B cell (primary cell): ENCODE measurements around the gene MAP1S. TPM values are rescaled to one million over a fixed set of nuclear protein-coding genes. Genes with fewer than 3 reads are reported as not detected.

Experiments used
- ATAC-seq: fragments of 200-7000 bp; cut with Tn5 transposase; one replicate; pipeline ENCODE4 v1.10.0; 2021; ENCODE audit warnings: low read depth, mild to moderate bottlenecking, moderate number of reproducible peaks, moderate library complexity
- CTCF ChIA-PET: fragments of 350-600 bp; sonication (Branson Sonifier 250); formaldehyde crosslinking; loops from one replicate; lab custom pipeline; 2021; ENCODE audit warnings: antibody characterized with exemption, inconsistent platforms; lab: Charles Lee
- POLR2A ChIA-PET: fragments of 350-600 bp; sonication (Branson Sonifier 250); formaldehyde crosslinking; loops from one replicate; lab custom pipeline; 2021; ENCODE audit warnings: antibody characterized with exemption; lab: Charles Lee
- DNase-seq: peaks from one replicate; pipeline ENCODE4 v3.0.0; 2013
- H2AFZ ChIP-seq: 2 replicates; pipeline ENCODE4 v1.6.1; 2012; ENCODE audit warnings: mild to moderate bottlenecking, low read depth, low read length; ENCODE audit not compliant: insufficient read depth, poor library complexity, severe bottlenecking
- H3K27ac ChIP-seq, 2 donors: 1 replicate in 1 of 2; 2 replicates in 1 of 2; pipeline ENCODE4 v1.5.1; 2012 to 2013; ENCODE audit warnings: low read length in 2 of 2, mild to moderate bottlenecking in 2 of 2, moderate library complexity in 1 of 2
- H3K27me3 ChIP-seq, 4 experiments: fragments of 200-600 bp in 1 of 4; sonication (generic) in 1 of 4; replicated peaks in 1 of 4; 1 replicate in 2 of 4; 2 replicates in 2 of 4; pipeline versions ENCODE4 v1.6.1 to v1.7.0; 2013 to 2016; ENCODE audit warnings: low read length in 3 of 4, mild to moderate bottlenecking in 2 of 4, mixed read lengths in 1 of 4, moderate library complexity in 1 of 4; ENCODE audit not compliant: insufficient read depth in 4 of 4, control insufficient read depth in 3 of 4; ENCODE audit errors: control extremely low read depth in 1 of 4
- H3K36me3 ChIP-seq, 2 experiments: replicated peaks in 1 of 2; 1 replicate in 1 of 2; 2 replicates in 1 of 2; pipeline versions ENCODE4 v1.6.1 to v1.7.1; 2013; ENCODE audit warnings: low read length in 1 of 2; ENCODE audit not compliant: insufficient read depth in 2 of 2, control insufficient read depth in 1 of 2; ENCODE audit errors: control extremely low read depth in 1 of 2, extremely low read depth in 1 of 2
- H3K4me1 ChIP-seq, 2 donors: fragments of 200-600 bp in 1 of 2; sonication (generic) in 1 of 2; 1 replicate in 1 of 2; 2 replicates in 1 of 2; pipeline versions ENCODE4 v1.5.1 to v1.6.1; 2013 to 2017; ENCODE audit warnings: low read length in 2 of 2; ENCODE audit not compliant: control insufficient read depth in 2 of 2, insufficient read depth in 2 of 2
- H3K4me2 ChIP-seq: replicated peaks from 2 replicates; pipeline ENCODE3; 2012; ENCODE audit warnings: mild to moderate bottlenecking, low read depth, low read length; ENCODE audit not compliant: poor library complexity, severe bottlenecking
- H3K4me3 ChIP-seq, 5 experiments: fragments of 200-600 bp in 1 of 5; sonication (generic) in 1 of 5; 1 replicate in 3 of 5; 2 replicates in 2 of 5; pipeline versions ENCODE4 v1.5.1 to v1.7.0; 2011 to 2016; ENCODE audit warnings: low read length in 4 of 5, mild to moderate bottlenecking in 4 of 5, low read depth in 2 of 5, control low read depth in 1 of 5, moderate library complexity in 1 of 5; ENCODE audit not compliant: insufficient read depth in 1 of 5; ENCODE audit errors: control extremely low read depth in 1 of 5, extremely low read depth in 1 of 5
- H3K79me2 ChIP-seq: fragments of 200-600 bp; sonication (generic); one replicate; pipeline ENCODE4 v1.6.0; 2016; ENCODE audit warnings: low read length; ENCODE audit not compliant: control insufficient read depth, insufficient read depth
- H3K9ac ChIP-seq: fragments of 200-600 bp; sonication (generic); 2 replicates; pipeline ENCODE4 v1.6.1; 2017; ENCODE audit warnings: mild to moderate bottlenecking, low read length, moderate library complexity
- H3K9me3 ChIP-seq, 3 donors: one replicate each; pipeline versions ENCODE4 v1.6.1 to v1.7.1; 2013; ENCODE audit warnings: low read length in 2 of 3; ENCODE audit not compliant: control insufficient read depth in 2 of 3, insufficient read depth in 1 of 3; ENCODE audit errors: control extremely low read depth in 1 of 3
- H4K20me1 ChIP-seq: 2 replicates; pipeline ENCODE4 v1.6.0; 2012; ENCODE audit warnings: mild to moderate bottlenecking, low read length; ENCODE audit not compliant: insufficient read depth, control insufficient read depth, poor library complexity, severe bottlenecking
- H3K27ac Mint-ChIP-seq: one replicate; pipeline ENCODE4 v1.8.0; 2021; ENCODE audit warnings: mixed read lengths
- H3K27me3 Mint-ChIP-seq: one replicate; pipeline ENCODE4 v1.8.0; 2021; ENCODE audit warnings: mixed read lengths
- H3K4me1 Mint-ChIP-seq: one replicate; pipeline ENCODE4 v1.8.0; 2021; ENCODE audit warnings: mixed read lengths
- H3K4me3 Mint-ChIP-seq: one replicate; pipeline ENCODE4 v1.8.0; 2021; ENCODE audit warnings: mixed read lengths
- H3K9me3 Mint-ChIP-seq: one replicate; pipeline ENCODE4 v1.8.0; 2022; ENCODE audit warnings: mixed read lengths; ENCODE audit not compliant: insufficient read depth
- CTCF ChIP-seq: fragments of 200-600 bp; IDR thresholded peaks from one replicate; pipeline ENCODE4 v1.8.0; 2022; ENCODE audit warnings: antibody characterized with exemption, mild to moderate bottlenecking
- EZH2 ChIP-seq: IDR thresholded peaks from 2 replicates; pipeline ENCODE4 v1.6.1; 2012; ENCODE audit warnings: borderline replicate concordance, low read depth, mild to moderate bottlenecking, moderate library complexity, low read length; ENCODE audit not compliant: insufficient read depth, poor library complexity, severe bottlenecking
- WGBS: methylation state at CpG from one replicate; pipeline ENCODE4 v1.1.5; 2013; ENCODE audit warnings: missing lambda C conversion rate; ENCODE audit not compliant: insufficient coverage; 5-methylcytosine and 5-hydroxymethylcytosine counted together
- intact Hi-C: fragments of 100-400 bp; cut with micrococcal nuclease; formaldehyde crosslinking; loops from one replicate; pipeline ENCODE4 v1.10.0; 2022
- polyA plus RNA-seq: library from polyadenylated mRNA; depleted of rRNA; stranded (reverse); fragments of >200 nt; gene quantifications from 2 replicates; pipeline ENCODE4 v1.2.3, GENCODE V29; 2012
- total RNA-seq, 2 donors: library from RNA; stranded (reverse); fragments of 120-200 nt in 1 of 2; gene quantifications; 1 replicate in 1 of 2; 2 replicates in 1 of 2; pipeline versions ENCODE4 v1.2.3 to v1.2.4, GENCODE V29; 2013 to 2022

The MAP1S gene
- total and polyA plus RNA-seq, 2 donors (not counting 1 experiment from before 2014, with no cell fraction given): 38.2 to 83.0 TPM

GRCh38 chr19:17719730-17720400 lies 585 bp downstream of the MAP1S start:
- 3% methylated on average over 38 of the region's 38 CpGs for WGBS
- TF ChIP-seq CTCF: no peak
- TF ChIP-seq EZH2: no peak
- intact Hi-C loops: loop anchor here (1.0 kb wide), 3 partner anchors 27 to 56 kb away; no protein-coding TSS in a partner anchor
- ATAC-seq (peak; percentile 42), DNase-seq (no peak)
- Mint-ChIP-seq H3K27ac (peak overlapping the region; percentile 77), H3K9me3 (no peaks in the 10 kb centered on the region), H3K4me3 (peak overlapping the region; percentile 92), H3K27me3 (no peaks in the 10 kb centered on the region), H3K4me1 (peaks cover 36% of the 10 kb centered on the region)
- Histone ChIP-seq H3K9me3 (no peaks in the 10 kb centered on the region), H3K9ac (peak overlapping the region; percentile 93), H3K4me1 (peaks cover 32 to 39% of the 10 kb centered on the region in 2 donors), H2AFZ (peak overlapping the region; percentile 79), H4K20me1 (peaks cover 47% of the 10 kb centered on the region), H3K79me2 (peaks cover 55% of the 10 kb centered on the region), H3K36me3 (peaks cover 4 to 24% of the 10 kb centered on the region in 2 experiments), H3K27me3 (no peaks in the 10 kb centered on the region), H3K4me3 (peak overlapping the region; percentile 78 to 94 (median 88)), H3K4me2 (peak overlapping the region; percentile 98), H3K27ac (peak overlapping the region in 1 of 2 donors; percentile 73)
- ChIA-PET POLR2A (interaction anchor here (0.6 to 2.7 kb wide), 7 partner anchors 18 to 390 kb away, joined by 3 to 14 read pairs (median 7); partner anchors contain the start of genes FCHO1 and RPL18A), CTCF (interaction anchor here (1.0 to 2.9 kb wide), 11 partner anchors 16 to 216 kb away, joined by 3 to 20 read pairs (median 4); partner anchors contain the start of gene RPL18A)

DNA sequence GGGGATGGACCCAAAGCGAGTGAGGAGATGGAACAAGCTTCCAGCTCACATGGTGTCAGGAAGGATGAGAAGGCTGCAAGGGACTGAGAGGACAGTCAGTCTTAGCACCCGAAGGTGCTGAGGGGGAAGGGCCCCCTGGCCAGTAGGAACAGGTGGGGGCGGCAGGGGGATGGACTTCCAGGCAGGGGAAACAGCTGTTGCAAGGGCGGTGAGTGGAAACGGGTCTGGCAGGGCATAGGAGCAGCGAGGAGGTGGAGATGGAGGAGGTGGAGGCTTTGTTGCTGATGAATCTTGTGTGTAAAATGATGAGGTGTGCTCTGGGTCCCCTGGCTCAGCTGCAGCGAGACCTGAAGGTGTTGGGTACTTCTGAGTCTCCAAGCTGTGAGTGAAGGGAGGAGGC lies 1.2 kb downstream of the MAP1S start:
- Histone ChIP-seq H3K27ac (peak overlapping the region in 1 of 2 donors; percentile 73), H2AFZ (peak overlapping the region; percentile 79), H3K4me1 (peaks cover 32 to 39% of the 10 kb centered on the region in 2 donors), H3K9me3 (no peaks in the 10 kb centered on the region), H4K20me1 (peaks cover 51% of the 10 kb centered on the region), H3K79me2 (peaks cover 61% of the 10 kb centered on the region), H3K9ac (peak overlapping the region; percentile 93), H3K4me2 (peak overlapping the region; percentile 98), H3K36me3 (peaks cover 6 to 30% of the 10 kb centered on the region in 2 experiments), H3K4me3 (peak overlapping the region; percentile 78 to 94 (median 88)), H3K27me3 (no peaks in the 10 kb centered on the region)
- ChIA-PET POLR2A (interaction anchor here (2.2 to 2.7 kb wide), 3 partner anchors 17 to 35 kb away, joined by 8 to 14 read pairs (median 11); partner anchors contain the start of gene FCHO1), CTCF (interaction anchor here (0.7 to 2.9 kb wide), 9 partner anchors 16 to 139 kb away, joined by 3 to 20 read pairs (median 4); partner anchors contain the start of gene RPL18A)
- Mint-ChIP-seq H3K27me3 (no peaks in the 10 kb centered on the region), H3K27ac (peak overlapping the region; percentile 77), H3K9me3 (no peaks in the 10 kb centered on the region), H3K4me3 (peak overlapping the region; percentile 92), H3K4me1 (peaks cover 36% of the 10 kb centered on the region)
- DNase-seq: no peak
- WGBS: 13% methylated on average over 7 of the region's 7 CpGs
- ATAC-seq: no peak
- TF ChIP-seq CTCF (no peak), EZH2 (no peak)
- intact Hi-C loops: no loop called here
